GM12878 (cell line): ENCODE results near the gene ANXA3. TPM values are rescaled to one million over a fixed set of nuclear protein-coding genes. Genes with fewer than 3 reads are reported as not detected.

Experiments
- ASH2L ChIP-seq: fragments of 300-600, 200-600 bp; sonication (generic); IDR thresholded peaks from 2 replicates; pipeline ENCODE4 v1.6.1; 2017; ENCODE audit warnings: low read depth, mild to moderate bottlenecking, borderline replicate concordance
- CBFB ChIP-seq: IDR thresholded peaks from 2 replicates; pipeline ENCODE4 v1.6.1; 2016; ENCODE audit warnings: antibody characterized with exemption, low read depth
- CHD1 ChIP-seq: IDR thresholded peaks from 2 replicates; pipeline ENCODE4 v1.6.1; 2012; ENCODE audit warnings: low read depth, low read length, improper control_type of control experiment
- CREM ChIP-seq: IDR thresholded peaks from 2 replicates; pipeline ENCODE4 v1.6.1; 2014; ENCODE audit warnings: antibody characterized with exemption, low read depth
- IRF4 ChIP-seq: IDR thresholded peaks from 2 replicates; pipeline ENCODE4 v1.6.1; 2011; ENCODE audit warnings: low read depth, low read length
- KAT2A ChIP-seq: conservative IDR thresholded peaks from 2 replicates; pipeline ENCODE4 v1.6.1; 2011; ENCODE audit warnings: low read depth, low read length; ENCODE audit not compliant: control insufficient read depth
- MEF2B ChIP-seq: fragments of 450-650 bp; IDR thresholded peaks from 2 replicates; pipeline ENCODE4 v1.6.1; 2018; ENCODE audit warnings: mild to moderate bottlenecking, moderate library complexity; ENCODE audit not compliant: partially characterized antibody, poor library complexity, severe bottlenecking
- MTA3 ChIP-seq: IDR thresholded peaks from 2 replicates; pipeline ENCODE4 v1.6.1; 2012; ENCODE audit warnings: low read length, inconsistent platforms, borderline replicate concordance
- NR2C1 ChIP-seq: fragments of 450-650 bp; IDR thresholded peaks from 2 replicates; pipeline ENCODE4 v1.6.1; 2017; ENCODE audit warnings: antibody characterized with exemption, mild to moderate bottlenecking, moderate library complexity
- POLR2AphosphoS5 ChIP-seq: IDR thresholded peaks from 2 replicates; pipeline ENCODE4 v1.6.1; 2011; ENCODE audit warnings: mild to moderate bottlenecking, low read length, inconsistent platforms
- RAD21 ChIP-seq: IDR thresholded peaks from 2 replicates; pipeline ENCODE4 v1.6.1; 2011; ENCODE audit warnings: mild to moderate bottlenecking, low read depth, low read length, moderate library complexity; ENCODE audit not compliant: insufficient read depth
- RBBP5 ChIP-seq: fragments of 200-600 bp; sonication (generic); conservative IDR thresholded peaks from 2 replicates; pipeline ENCODE4 v1.6.1; 2016
- RUNX3 ChIP-seq: IDR thresholded peaks from 2 replicates; pipeline ENCODE4 v1.6.1; 2012; ENCODE audit warnings: low read length, inconsistent platforms
- SMC3 ChIP-seq: IDR thresholded peaks from 2 replicates; pipeline ENCODE4 v1.6.1; 2011; ENCODE audit warnings: low read length, improper control_type of control experiment, borderline replicate concordance
- SREBF1 ChIP-seq: IDR thresholded peaks from 2 replicates; pipeline ENCODE4 v1.6.1; 2012; ENCODE audit warnings: mild to moderate bottlenecking, low read length
- TARDBP ChIP-seq: IDR thresholded peaks from 2 replicates; pipeline ENCODE4 v1.6.1; 2016; ENCODE audit warnings: borderline replicate concordance
- TCF3 ChIP-seq: IDR thresholded peaks from 2 replicates; pipeline ENCODE4 v1.6.1; 2012; ENCODE audit warnings: low read depth, mild to moderate bottlenecking, low read length, borderline replicate concordance; ENCODE audit not compliant: insufficient read depth
- WRNIP1 ChIP-seq: IDR thresholded peaks from 2 replicates; pipeline ENCODE4 v1.6.1; 2011; ENCODE audit warnings: low read depth, low read length, improper control_type of control experiment, borderline replicate concordance
- ZNF24 ChIP-seq: fragments of 450-650 bp; IDR thresholded peaks from 2 replicates; pipeline ENCODE4 v1.6.1; 2017; ENCODE audit warnings: antibody characterized with exemption, mild to moderate bottlenecking
- ZNF274 ChIP-seq: IDR thresholded peaks from one replicate; pipeline ENCODE4 v1.8.0; 2011; ENCODE audit not compliant: insufficient read length, insufficient read depth
- ZNF384 ChIP-seq: IDR thresholded peaks from 2 replicates; pipeline ENCODE4 v1.6.1; 2012; ENCODE audit warnings: low read depth, mild to moderate bottlenecking, low read length, improper control_type of control experiment, borderline replicate concordance
- ZNF622 ChIP-seq: fragments of 450-650 bp; IDR thresholded peaks from 2 replicates; pipeline ENCODE4 v1.6.1; 2017; ENCODE audit warnings: mild to moderate bottlenecking, inconsistent platforms
- ZZZ3 ChIP-seq: IDR thresholded peaks from 2 replicates; pipeline ENCODE4 v1.6.1; 2011; ENCODE audit warnings: low read depth; ENCODE audit not compliant: control insufficient read depth, insufficient read length
- polyA plus RNA-seq, 11 experiments: library from polyadenylated mRNA; depleted of rRNA in 4 of 11; unstranded in 6 of 11; stranded (reverse) in 5 of 11; fragments of >200 nt; fragmentation: Nextera tagmentation in 4 of 11; fragmentation: Illumina TruSeq in 1 of 11; extraction: Ambion mirVana in 4 of 11; extraction: Trizol in 1 of 11; gene quantifications; 1 replicate in 1 of 11; 2 replicates in 10 of 11; pipeline versions ENCODE4 v1.2.1 to v1.2.3, GENCODE V29; 2011 to 2016; ENCODE audit warnings: inconsistent platforms in 2 of 11, missing spikeins in 2 of 11, low read depth in 1 of 11
- total RNA-seq, 4 experiments: library from RNA; depleted of rRNA in 3 of 4; stranded (reverse); fragments of >200 nt in 3 of 4; fragmentation: Illumina TruSeq in 1 of 4; extraction: Trizol in 1 of 4; gene quantifications; 2 replicates each; pipeline versions ENCODE4 v1.2.1 to v1.2.3, GENCODE V29; 2013 to 2021
- TF ChIP-seq, protein P1 (sequence below): IDR thresholded peaks from 2 replicates; pipeline ENCODE4 v1.6.1; 2011; ENCODE audit warnings: borderline replicate concordance, low read depth, mild to moderate bottlenecking, moderate library complexity, low read length; ENCODE audit not compliant: insufficient read depth, poor library complexity, severe bottlenecking
- TF ChIP-seq, protein P2 (sequence below): IDR thresholded peaks from 2 replicates; pipeline ENCODE4 v1.6.1; 2012; ENCODE audit warnings: mild to moderate bottlenecking, low read depth, low read length
- TF ChIP-seq, protein P3 (sequence below): IDR thresholded peaks from 2 replicates; pipeline ENCODE4 v1.6.1; 2012; ENCODE audit warnings: low read length, inconsistent platforms

The ANXA3 gene
- total and polyA plus RNA-seq, 10 of the 15 experiments (the other 5 are each of a cell fraction or from before 2014, with no cell fraction given): 0.28 to 14.7 (median 0.91) TPM

DNA sequence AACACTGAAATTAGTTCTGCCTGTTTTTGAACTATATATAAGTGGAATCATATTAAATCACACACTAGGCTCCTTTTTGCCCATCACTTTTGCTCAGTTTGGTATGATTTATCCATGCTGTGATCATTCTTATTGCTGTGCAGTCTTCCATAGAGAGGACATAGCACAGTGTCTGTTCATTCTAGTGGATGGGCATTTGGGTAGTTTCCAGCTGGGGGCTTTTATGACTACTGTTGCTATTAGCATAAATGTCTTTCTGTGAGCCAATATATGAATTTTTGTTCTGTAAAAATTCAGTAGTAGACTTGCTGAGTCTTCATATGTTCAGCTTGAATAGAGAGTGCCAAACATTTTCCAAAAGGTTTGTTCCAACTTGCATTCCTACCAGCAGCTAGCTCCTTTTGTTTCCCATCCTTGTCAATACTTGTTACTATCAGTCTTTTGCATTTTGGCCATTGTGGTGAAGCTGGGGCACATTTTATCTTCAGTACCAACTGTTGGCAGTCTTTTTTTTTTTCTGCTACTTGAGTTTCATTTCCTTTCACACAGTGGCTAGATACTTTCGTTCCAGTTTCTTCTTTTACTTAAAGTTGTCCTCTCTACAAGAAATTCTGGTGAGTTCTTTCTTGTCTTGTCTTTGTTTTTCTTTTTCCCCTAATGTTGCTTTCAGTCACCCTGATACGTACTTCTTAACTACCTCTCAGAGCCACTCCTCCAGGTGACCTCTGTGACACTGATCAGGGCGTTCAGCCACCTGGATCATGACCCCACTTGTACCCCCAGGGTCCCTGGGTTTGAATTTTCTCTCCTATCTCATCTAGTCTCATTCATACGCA is 87.0 kb downstream of the ANXA3 start (continued):
- TF ChIP-seq, protein P1, sequence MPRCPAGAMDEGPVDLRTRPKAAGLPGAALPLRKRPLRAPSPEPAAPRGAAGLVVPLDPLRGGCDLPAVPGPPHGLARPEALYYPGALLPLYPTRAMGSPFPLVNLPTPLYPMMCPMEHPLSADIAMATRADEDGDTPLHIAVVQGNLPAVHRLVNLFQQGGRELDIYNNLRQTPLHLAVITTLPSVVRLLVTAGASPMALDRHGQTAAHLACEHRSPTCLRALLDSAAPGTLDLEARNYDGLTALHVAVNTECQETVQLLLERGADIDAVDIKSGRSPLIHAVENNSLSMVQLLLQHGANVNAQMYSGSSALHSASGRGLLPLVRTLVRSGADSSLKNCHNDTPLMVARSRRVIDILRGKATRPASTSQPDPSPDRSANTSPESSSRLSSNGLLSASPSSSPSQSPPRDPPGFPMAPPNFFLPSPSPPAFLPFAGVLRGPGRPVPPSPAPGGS: no peak
- TF ChIP-seq NR2C1: 0 out of 2 replicates have a peak, but pooled peaks have one; percentile 22
- TF ChIP-seq SMC3: no peak
- no peak for TF ChIP-seq IRF4
- no peak for TF ChIP-seq CREM
- no peak for TF ChIP-seq SREBF1
- TF ChIP-seq TARDBP: no peak
- TF ChIP-seq, protein P2, sequence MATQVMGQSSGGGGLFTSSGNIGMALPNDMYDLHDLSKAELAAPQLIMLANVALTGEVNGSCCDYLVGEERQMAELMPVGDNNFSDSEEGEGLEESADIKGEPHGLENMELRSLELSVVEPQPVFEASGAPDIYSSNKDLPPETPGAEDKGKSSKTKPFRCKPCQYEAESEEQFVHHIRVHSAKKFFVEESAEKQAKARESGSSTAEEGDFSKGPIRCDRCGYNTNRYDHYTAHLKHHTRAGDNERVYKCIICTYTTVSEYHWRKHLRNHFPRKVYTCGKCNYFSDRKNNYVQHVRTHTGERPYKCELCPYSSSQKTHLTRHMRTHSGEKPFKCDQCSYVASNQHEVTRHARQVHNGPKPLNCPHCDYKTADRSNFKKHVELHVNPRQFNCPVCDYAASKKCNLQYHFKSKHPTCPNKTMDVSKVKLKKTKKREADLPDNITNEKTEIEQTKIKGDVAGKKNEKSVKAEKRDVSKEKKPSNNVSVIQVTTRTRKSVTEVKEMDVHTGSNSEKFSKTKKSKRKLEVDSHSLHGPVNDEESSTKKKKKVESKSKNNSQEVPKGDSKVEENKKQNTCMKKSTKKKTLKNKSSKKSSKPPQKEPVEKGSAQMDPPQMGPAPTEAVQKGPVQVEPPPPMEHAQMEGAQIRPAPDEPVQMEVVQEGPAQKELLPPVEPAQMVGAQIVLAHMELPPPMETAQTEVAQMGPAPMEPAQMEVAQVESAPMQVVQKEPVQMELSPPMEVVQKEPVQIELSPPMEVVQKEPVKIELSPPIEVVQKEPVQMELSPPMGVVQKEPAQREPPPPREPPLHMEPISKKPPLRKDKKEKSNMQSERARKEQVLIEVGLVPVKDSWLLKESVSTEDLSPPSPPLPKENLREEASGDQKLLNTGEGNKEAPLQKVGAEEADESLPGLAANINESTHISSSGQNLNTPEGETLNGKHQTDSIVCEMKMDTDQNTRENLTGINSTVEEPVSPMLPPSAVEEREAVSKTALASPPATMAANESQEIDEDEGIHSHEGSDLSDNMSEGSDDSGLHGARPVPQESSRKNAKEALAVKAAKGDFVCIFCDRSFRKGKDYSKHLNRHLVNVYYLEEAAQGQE: no peak
- no peak for TF ChIP-seq RBBP5
- no peak for TF ChIP-seq TCF3
- no peak for TF ChIP-seq ASH2L
- peak; percentile 15; the same call in 1 of the 2 replicates for TF ChIP-seq ZNF24
- peak; percentile 66; the same call in 1 of the 2 replicates for TF ChIP-seq MTA3
- no peak for TF ChIP-seq POLR2AphosphoS5
- TF ChIP-seq ZNF274: no peak
- TF ChIP-seq ZZZ3: no peak
- TF ChIP-seq CHD1: no peak
- no peak for TF ChIP-seq KAT2A
- no peak for TF ChIP-seq MEF2B
- peak; percentile 97 for TF ChIP-seq ZNF384
- TF ChIP-seq, protein P3, sequence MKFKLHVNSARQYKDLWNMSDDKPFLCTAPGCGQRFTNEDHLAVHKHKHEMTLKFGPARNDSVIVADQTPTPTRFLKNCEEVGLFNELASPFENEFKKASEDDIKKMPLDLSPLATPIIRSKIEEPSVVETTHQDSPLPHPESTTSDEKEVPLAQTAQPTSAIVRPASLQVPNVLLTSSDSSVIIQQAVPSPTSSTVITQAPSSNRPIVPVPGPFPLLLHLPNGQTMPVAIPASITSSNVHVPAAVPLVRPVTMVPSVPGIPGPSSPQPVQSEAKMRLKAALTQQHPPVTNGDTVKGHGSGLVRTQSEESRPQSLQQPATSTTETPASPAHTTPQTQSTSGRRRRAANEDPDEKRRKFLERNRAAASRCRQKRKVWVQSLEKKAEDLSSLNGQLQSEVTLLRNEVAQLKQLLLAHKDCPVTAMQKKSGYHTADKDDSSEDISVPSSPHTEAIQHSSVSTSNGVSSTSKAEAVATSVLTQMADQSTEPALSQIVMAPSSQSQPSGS: 0 out of 2 replicates have a peak, but pooled peaks have one; percentile 29
- TF ChIP-seq ZNF622: no peak
- TF ChIP-seq RAD21: no peak
- no peak for TF ChIP-seq WRNIP1
- 0 out of 2 replicates have a peak, but pooled peaks have one; percentile 30 for TF ChIP-seq CBFB
- TF ChIP-seq RUNX3: peak; percentile 78
